Measurements from ENCODE around the gene TEAD4. TPM values are rescaled to one million over a fixed set of nuclear protein-coding genes. Genes with fewer than 3 reads are reported as not detected.

TEAD4 gene
- total RNA-seq, 1 experiment from 2014 or later = 43.2 TPM

DNA sequence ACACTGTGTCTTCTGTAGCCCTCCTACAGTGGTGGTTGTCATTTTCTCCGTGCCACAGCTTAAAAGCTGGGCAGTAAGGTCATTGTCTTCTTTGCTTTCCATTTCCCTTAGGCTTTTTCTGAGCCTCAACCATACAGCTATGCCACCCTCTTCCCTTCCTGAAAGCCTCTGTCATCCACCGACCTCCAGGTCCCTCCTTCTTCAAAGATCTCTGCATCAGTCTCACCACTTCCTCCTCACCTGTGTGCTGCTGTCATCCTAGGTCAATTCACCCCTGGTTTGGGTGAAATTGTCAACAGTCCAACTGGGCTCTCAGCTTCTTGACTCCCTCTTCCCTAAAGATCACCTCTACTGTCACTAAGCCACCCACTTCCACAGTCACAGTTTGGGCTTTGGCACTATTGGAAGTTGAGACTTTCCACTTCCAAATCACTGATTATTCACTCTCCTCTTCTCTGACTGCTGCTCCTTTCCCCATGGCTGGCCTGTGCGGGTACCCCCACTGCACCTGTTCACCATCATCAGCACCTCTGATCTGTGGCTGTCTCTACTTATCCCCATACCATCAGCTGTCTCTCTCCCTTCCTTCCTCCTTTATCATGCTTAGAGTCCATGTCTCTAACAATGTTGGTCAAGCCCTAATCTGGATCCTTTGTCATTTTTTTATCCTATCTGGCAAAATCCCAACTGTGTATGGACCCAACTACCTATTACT lies 102.5 kb downstream of the TEAD4 start:
- H3K9me2 ChIP-seq (ENCODE audit: insufficient read depth) = no peaks in the 10 kb centered on the region
- POLR2A ChIA-PET = no interaction called here
- H3K27ac ChIP-seq (ENCODE audit: low read depth, low read length) = no peak overlapping the region
- no peak overlapping the region for H3K4me3 ChIP-seq (replicated peaks in 1 of 2; ENCODE audit: low read depth in 1 of 2, low read length in 2 of 2)
- H3K36me3 ChIP-seq (ENCODE audit: control insufficient read depth in 1 of 2, insufficient read depth in 2 of 2, low read length in 2 of 2) = no peaks in the 10 kb centered on the region
- H4K20me1 ChIP-seq (ENCODE audit: insufficient read depth) = no peaks in the 10 kb centered on the region
- CTCF ChIA-PET = interaction anchor here (1.8 kb wide), 1 partner anchor 12 kb away, joined by 6 read pairs; no protein-coding TSS in a partner anchor
- H3K4me2 ChIP-seq (ENCODE audit: low read length) = no peak overlapping the region
- no peak overlapping the region for H2AFZ ChIP-seq (ENCODE audit: low read depth, low read length, poor library complexity, severe bottlenecking)
- no peak for DNase-seq (ENCODE audit: low read depth, low spot score)
- TF ChIP-seq SP1 (IDR thresholded peaks at IDR 0.05; ENCODE audit: low read depth) = no peak
- TF ChIP-seq ZNF274 (IDR thresholded peaks at IDR 0.05; ENCODE audit: low read depth, low read length) = no peak
- TF ChIP-seq CEBPB (IDR thresholded peaks at IDR 0.05; ENCODE audit: low read depth) = no peak
- TF ChIP-seq, protein P1, sequence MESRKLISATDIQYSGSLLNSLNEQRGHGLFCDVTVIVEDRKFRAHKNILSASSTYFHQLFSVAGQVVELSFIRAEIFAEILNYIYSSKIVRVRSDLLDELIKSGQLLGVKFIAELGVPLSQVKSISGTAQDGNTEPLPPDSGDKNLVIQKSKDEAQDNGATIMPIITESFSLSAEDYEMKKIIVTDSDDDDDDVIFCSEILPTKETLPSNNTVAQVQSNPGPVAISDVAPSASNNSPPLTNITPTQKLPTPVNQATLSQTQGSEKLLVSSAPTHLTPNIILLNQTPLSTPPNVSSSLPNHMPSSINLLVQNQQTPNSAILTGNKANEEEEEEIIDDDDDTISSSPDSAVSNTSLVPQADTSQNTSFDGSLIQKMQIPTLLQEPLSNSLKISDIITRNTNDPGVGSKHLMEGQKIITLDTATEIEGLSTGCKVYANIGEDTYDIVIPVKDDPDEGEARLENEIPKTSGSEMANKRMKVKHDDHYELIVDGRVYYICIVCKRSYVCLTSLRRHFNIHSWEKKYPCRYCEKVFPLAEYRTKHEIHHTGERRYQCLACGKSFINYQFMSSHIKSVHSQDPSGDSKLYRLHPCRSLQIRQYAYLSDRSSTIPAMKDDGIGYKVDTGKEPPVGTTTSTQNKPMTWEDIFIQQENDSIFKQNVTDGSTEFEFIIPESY (IDR thresholded peaks at IDR 0.05; ENCODE audit: extremely low read depth, insufficient replicate concordance, low read length) = no peak
- TF ChIP-seq YY1 (IDR thresholded peaks at IDR 0.05; ENCODE audit: extremely low read depth, insufficient replicate concordance, low read depth, low read length) = no peak
- no peak for TF ChIP-seq RAD21 (IDR thresholded peaks at IDR 0.05; ENCODE audit: low read depth)
- TF ChIP-seq, protein P2, sequence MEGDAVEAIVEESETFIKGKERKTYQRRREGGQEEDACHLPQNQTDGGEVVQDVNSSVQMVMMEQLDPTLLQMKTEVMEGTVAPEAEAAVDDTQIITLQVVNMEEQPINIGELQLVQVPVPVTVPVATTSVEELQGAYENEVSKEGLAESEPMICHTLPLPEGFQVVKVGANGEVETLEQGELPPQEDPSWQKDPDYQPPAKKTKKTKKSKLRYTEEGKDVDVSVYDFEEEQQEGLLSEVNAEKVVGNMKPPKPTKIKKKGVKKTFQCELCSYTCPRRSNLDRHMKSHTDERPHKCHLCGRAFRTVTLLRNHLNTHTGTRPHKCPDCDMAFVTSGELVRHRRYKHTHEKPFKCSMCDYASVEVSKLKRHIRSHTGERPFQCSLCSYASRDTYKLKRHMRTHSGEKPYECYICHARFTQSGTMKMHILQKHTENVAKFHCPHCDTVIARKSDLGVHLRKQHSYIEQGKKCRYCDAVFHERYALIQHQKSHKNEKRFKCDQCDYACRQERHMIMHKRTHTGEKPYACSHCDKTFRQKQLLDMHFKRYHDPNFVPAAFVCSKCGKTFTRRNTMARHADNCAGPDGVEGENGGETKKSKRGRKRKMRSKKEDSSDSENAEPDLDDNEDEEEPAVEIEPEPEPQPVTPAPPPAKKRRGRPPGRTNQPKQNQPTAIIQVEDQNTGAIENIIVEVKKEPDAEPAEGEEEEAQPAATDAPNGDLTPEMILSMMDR (IDR thresholded peaks at IDR 0.05 in 2 of 3, conservative IDR thresholded peaks at IDR 0.05 in 1 of 3; ENCODE audit: borderline replicate concordance in 1 of 3, insufficient read depth in 1 of 3, low read depth in 2 of 3, low read length in 2 of 3) = no peak
- no peak for TF ChIP-seq CBX3 (IDR thresholded peaks at IDR 0.05; ENCODE audit: low read depth)
- TF ChIP-seq EGR1 (IDR thresholded peaks at IDR 0.05; ENCODE audit: low read depth) = no peak
- TF ChIP-seq EZH2 (IDR thresholded peaks at IDR 0.05) = no peak
- TF ChIP-seq POLR2AphosphoS5 (IDR thresholded peaks at IDR 0.05; ENCODE audit: low read depth, low read length) = no peak
- no peak for TF ChIP-seq SRF (IDR thresholded peaks at IDR 0.05; ENCODE audit: low read depth)
- TF ChIP-seq ZFX (IDR thresholded peaks at IDR 0.05) = no peak
- TF ChIP-seq TCF7L2 (IDR thresholded peaks at IDR 0.05; ENCODE audit: borderline replicate concordance, extremely low read depth, insufficient read depth, insufficient read length) = no peak
- TF ChIP-seq, protein P3, sequence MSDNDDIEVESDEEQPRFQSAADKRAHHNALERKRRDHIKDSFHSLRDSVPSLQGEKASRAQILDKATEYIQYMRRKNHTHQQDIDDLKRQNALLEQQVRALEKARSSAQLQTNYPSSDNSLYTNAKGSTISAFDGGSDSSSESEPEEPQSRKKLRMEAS (IDR thresholded peaks at IDR 0.05) = no peak
- no peak for TF ChIP-seq POLR2A (IDR thresholded peaks at IDR 0.05; ENCODE audit: borderline replicate concordance, extremely low read depth, insufficient read depth, insufficient read length)
- TF ChIP-seq JUND (IDR thresholded peaks at IDR 0.05) = no peak
- TF ChIP-seq FOSL1 (IDR thresholded peaks at IDR 0.05; ENCODE audit: low read depth) = no peak
- ATAC-seq = no peak
- no peaks in the 10 kb centered on the region for H3K79me2 ChIP-seq (ENCODE audit: insufficient read depth, low read length)
- RAD21 ChIA-PET (ENCODE audit: low non-redundant PET in 1 of 2, low total read pairs in 2 of 2, uncharacterized antibody in 2 of 2, unreplicated experiment in 2 of 2) = no interaction called here
- no peak overlapping the region for H3K9ac ChIP-seq (ENCODE audit: low read length)
- H3K27me3 ChIP-seq (ENCODE audit: insufficient read depth, low read length) = peaks cover 8% of the 10 kb centered on the region; the same call in 1 of the 2 replicates
- intact Hi-C loops (cut with micrococcal nuclease) = no loop called here
- H3K9me3 ChIP-seq (ENCODE audit: control insufficient read depth in 1 of 2, insufficient read depth in 1 of 2, low read depth in 1 of 2, low read length in 2 of 2) = peaks cover 0 to 5% of the 10 kb centered on the region in 2 experiments; a peak in 1 of 4 replicates
- peaks cover 10 to 12% of the 10 kb centered on the region in 2 experiments for H3K4me1 ChIP-seq (ENCODE audit: control insufficient read depth in 1 of 2, insufficient read depth in 2 of 2, low read length in 2 of 2)
- BruUV-seq (replicated peaks) = no TSS peak
